Heart left ventricle (tissue), 16 donors: ENCODE data around the gene PCSK4. TPM values are rescaled to one million over a fixed set of nuclear protein-coding genes. Genes with fewer than 3 reads are reported as not detected.
"Not testable (repeated sequence)": the region's sequence is repeated elsewhere in the genome, so short reads cannot be mapped to it uniquely, and the experiment has no call there.

ENCODE experiments used
- ATAC-seq, 4 donors: fragments of 200-7000 bp; cut with Tn5 transposase; one replicate each; pipeline ENCODE4 v1.9.1; 2020 to 2022; ENCODE audit warnings: moderate library complexity in 4 of 4, mild to moderate bottlenecking in 3 of 4, moderate number of reproducible peaks in 1 of 4
- DNase-seq, 5 donors: peaks; one replicate each; pipeline ENCODE4 v3.0.0-alpha.2; 2020
- H3K27ac ChIP-seq, 12 donors: fragments of 200-600 bp; sonication (generic) in 4 of 12; one replicate each; pipeline versions ENCODE4 v1.5.0 to v1.8.0; 2016 to 2022; ENCODE audit warnings: mild to moderate bottlenecking in 2 of 12
- H3K27me3 ChIP-seq, 9 donors: fragments of 200-600 bp; sonication (generic) in 2 of 9; one replicate each; pipeline versions ENCODE4 v1.5.1 to v1.8.0; 2016 to 2022; ENCODE audit warnings: mild to moderate bottlenecking in 3 of 9
- H3K36me3 ChIP-seq, 9 donors: fragments of 200-600 bp; sonication (generic) in 2 of 9; one replicate each; pipeline versions ENCODE4 v1.5.0 to v1.8.0; 2018 to 2022; ENCODE audit warnings: mild to moderate bottlenecking in 2 of 9
- H3K4me1 ChIP-seq, 12 donors: fragments of 200-600 bp; sonication (generic) in 4 of 12; one replicate each; pipeline versions ENCODE4 v1.5.0 to v1.8.0; 2016 to 2022; ENCODE audit warnings: mild to moderate bottlenecking in 3 of 12
- H3K4me3 ChIP-seq, 12 donors: fragments of 200-600 bp; sonication (generic) in 4 of 12; one replicate each; pipeline versions ENCODE4 v1.5.0 to v1.8.0; 2017 to 2022; ENCODE audit warnings: mild to moderate bottlenecking in 9 of 12, moderate library complexity in 4 of 12
- H3K9me3 ChIP-seq, 12 donors: fragments of 200-600 bp; sonication (generic) in 4 of 12; one replicate each; pipeline versions ENCODE4 v1.5.0 to v1.8.0; 2016 to 2022; ENCODE audit warnings: mild to moderate bottlenecking in 1 of 12
- POLR2A ChIP-seq, 2 donors: fragments of 450-650 bp; IDR thresholded peaks; one replicate each; pipeline ENCODE4 v1.6.1; 2017; ENCODE audit warnings: antibody characterized with exemption in 2 of 2, mild to moderate bottlenecking in 2 of 2, moderate library complexity in 2 of 2
- WGBS, 4 donors: extraction: QIAGEN DNeasy Blood & Tissue Kit in 2 of 4; methylation state at CpG; one replicate each; pipeline versions ENCODE4 v1.1.5 to v1.1.7; 2013 to 2018; 5-methylcytosine and 5-hydroxymethylcytosine counted together
- intact Hi-C, 10 donors: fragments of 100-400 bp; cut with DNase I; formaldehyde crosslinking; loops; one replicate each; pipeline versions ENCODE4 v1.11.1 to v1.14.2; 2022
- polyA plus RNA-seq, 2 donors: library from polyadenylated mRNA; stranded (reverse); fragments of 200-250 nt; gene quantifications; one replicate each; pipeline ENCODE4 v1.2.3, GENCODE V29; 2013
- total RNA-seq, 9 donors: library from RNA; depleted of rRNA in 2 of 9; stranded (reverse); fragments of >200 nt in 2 of 9; fragmentation: NEBNext Ultra II Directional in 3 of 9; extraction: Animal tissue kit (Norgen Biotek cat#: 25700) in 3 of 9; gene quantifications; one replicate each; pipeline versions ENCODE4 v1.1.0 to v1.2.4, GENCODE V29; 2016 to 2023
- TF ChIP-seq, protein P1 (sequence below), 12 donors: fragments of 200-600 bp; sonication (generic) in 4 of 12; IDR thresholded peaks; one replicate each; pipeline versions ENCODE4 v1.5.0 to v1.8.0; 2018 to 2022; ENCODE audit warnings: antibody characterized with exemption in 12 of 12, mild to moderate bottlenecking in 5 of 12
- donor health status: ischemic (EF 13 %, LVEDD 7.1; RV severe dilation, severe dysfunction).
- donor health status: healthy with polysubstance abuse.
- donor health status: DM: no; HTN: yes; CAD: no.
- donor health status: DM: no; HTN: no; CAD: no.
- donor health status: ischemic (EF 25% LVEDD 6.9; RV normal size, moderate dysfunction).
- donor health status: ischemic (EF 25% LVEDD 5.7; RV mildly dilated, moderate dysfunction).
- donor health status: healthy.
- donor health status: DM: yes; HTN: yes; CAD: no.
- donor health status: ischemic (EF 35%, LVEDD 5.7; RV mildly dilated, moderate dysfunction).
- donor health status: nonischemic (EF 11% LVEDD 7.7; RV severe dilation, severe dysfunction).
- donor health status: DM: yes; HTN: yes; CAD: no.
- donor health status: PGD.
- donor health status: ischemic (EF 29% LVEDD 5.4; RV normal size, mild dysfunction).
- donor health status: nonischemic (EF 23%, LVEDD 6.1; RV moderate dilation, normal function).

The PCSK4 gene
- total and polyA plus RNA-seq, 11 donors: 0.31 to 1.9 (median 1.2) TPM

- 87 to 90% (median 89%) methylated on average over 25 of the region's 25 CpGs for WGBS, 4 donors
- peak in 1 of 5 donors; percentile 29 for DNase-seq
- intact Hi-C loops: loop anchor here in 1 of 10 donors (10.0 kb wide), 1 partner anchor 127 kb away; no protein-coding TSS in a partner anchor
- peaks cover 8 to 38% (median 34%) of the 10 kb centered on the region in 9 donors for H3K36me3 ChIP-seq
- ATAC-seq: no peak
- H3K4me1 ChIP-seq: peaks cover 2 to 54% (median 35%) of the 10 kb centered on the region in 12 donors
- H3K27me3 ChIP-seq: peaks cover 7 to 17% (median 16%) of the 10 kb centered on the region in 9 donors
- no peak overlapping the region for H3K27ac ChIP-seq
- H3K4me3 ChIP-seq: no peak overlapping the region
- TF ChIP-seq, protein P1, sequence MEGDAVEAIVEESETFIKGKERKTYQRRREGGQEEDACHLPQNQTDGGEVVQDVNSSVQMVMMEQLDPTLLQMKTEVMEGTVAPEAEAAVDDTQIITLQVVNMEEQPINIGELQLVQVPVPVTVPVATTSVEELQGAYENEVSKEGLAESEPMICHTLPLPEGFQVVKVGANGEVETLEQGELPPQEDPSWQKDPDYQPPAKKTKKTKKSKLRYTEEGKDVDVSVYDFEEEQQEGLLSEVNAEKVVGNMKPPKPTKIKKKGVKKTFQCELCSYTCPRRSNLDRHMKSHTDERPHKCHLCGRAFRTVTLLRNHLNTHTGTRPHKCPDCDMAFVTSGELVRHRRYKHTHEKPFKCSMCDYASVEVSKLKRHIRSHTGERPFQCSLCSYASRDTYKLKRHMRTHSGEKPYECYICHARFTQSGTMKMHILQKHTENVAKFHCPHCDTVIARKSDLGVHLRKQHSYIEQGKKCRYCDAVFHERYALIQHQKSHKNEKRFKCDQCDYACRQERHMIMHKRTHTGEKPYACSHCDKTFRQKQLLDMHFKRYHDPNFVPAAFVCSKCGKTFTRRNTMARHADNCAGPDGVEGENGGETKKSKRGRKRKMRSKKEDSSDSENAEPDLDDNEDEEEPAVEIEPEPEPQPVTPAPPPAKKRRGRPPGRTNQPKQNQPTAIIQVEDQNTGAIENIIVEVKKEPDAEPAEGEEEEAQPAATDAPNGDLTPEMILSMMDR (IDR thresholded peaks at IDR 0.05): no peak
- TF ChIP-seq POLR2A (IDR thresholded peaks at IDR 0.05): no peak
- no peaks in the 10 kb centered on the region for H3K9me3 ChIP-seq
Measured at GRCh38 chr19:1441677-1442438, 48.3 kb downstream of the PCSK4 start.

GRCh38 chr19:1441022-1441426, 49.1 kb downstream of the PCSK4 start:
- H3K4me1 ChIP-seq: peaks cover 2 to 45% (median 31%) of the 10 kb centered on the region in 12 donors
- WGBS, 4 donors: 90 to 94% (median 93%) methylated on average over 9 of the region's 9 CpGs
- intact Hi-C loops: loop anchor here in 1 of 10 donors (10.0 kb wide), 1 partner anchor 126 kb away; no protein-coding TSS in a partner anchor
- no peak overlapping the region for H3K27ac ChIP-seq
- no peaks in the 10 kb centered on the region for H3K9me3 ChIP-seq
- H3K4me3 ChIP-seq: no peak overlapping the region
- no peak for TF ChIP-seq POLR2A (IDR thresholded peaks at IDR 0.05)
- TF ChIP-seq, protein P1 (IDR thresholded peaks at IDR 0.05): no peak
- DNase-seq (no peak), ATAC-seq (no peak)
- peaks cover 8 to 38% (median 34%) of the 10 kb centered on the region in 9 donors for H3K36me3 ChIP-seq
- peaks cover 0 to 9% (median 8%) of the 10 kb centered on the region in 9 donors for H3K27me3 ChIP-seq

DNA sequence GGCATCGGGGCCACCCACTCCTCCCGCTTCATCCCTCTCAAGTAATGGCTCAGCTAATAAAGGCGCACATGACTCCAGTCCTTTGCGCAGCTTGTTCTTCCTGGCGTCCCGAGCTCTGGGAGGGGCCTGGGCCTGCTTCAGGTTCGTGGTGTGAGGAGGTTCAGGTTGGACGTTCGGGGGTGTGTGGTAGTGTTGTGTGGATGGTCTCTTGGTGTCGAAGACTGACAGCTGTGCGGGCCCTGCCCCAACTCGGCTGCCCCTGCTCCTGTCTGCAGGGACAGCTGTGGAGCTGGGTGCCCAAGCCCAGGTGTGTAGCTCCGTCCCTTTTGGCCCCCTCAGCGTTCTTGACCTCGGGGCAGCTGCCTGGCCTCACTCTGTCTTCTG, 49.7 kb downstream of the PCSK4 start:
- Histone ChIP-seq H3K4me3 (no peak overlapping the region), H3K9me3 (no peaks in the 10 kb centered on the region), H3K27ac (no peak overlapping the region), H3K27me3 (peaks cover 0 to 3% (median 2%) of the 10 kb centered on the region in 9 donors), H3K36me3 (peaks cover 8 to 43% (median 39%) of the 10 kb centered on the region in 9 donors), H3K4me1 (peaks cover 2 to 39% (median 27%) of the 10 kb centered on the region in 12 donors)
- DNase-seq: no peak
- WGBS, 4 donors: 90 to 93% (median 91%) methylated on average over 14 to 15 of the region's 15 CpGs
- no peak for ATAC-seq
- intact Hi-C loops: loop anchor here in 1 of 10 donors (10.0 kb wide), 1 partner anchor 126 kb away; no protein-coding TSS in a partner anchor
- TF ChIP-seq, protein P1 (IDR thresholded peaks at IDR 0.05): no peak
- TF ChIP-seq POLR2A (IDR thresholded peaks at IDR 0.05): no peak

GRCh38 chr19:1439525-1440417, 50.4 kb downstream of the PCSK4 start:
- H3K36me3 ChIP-seq: peaks cover 8 to 49% (median 43%) of the 10 kb centered on the region in 9 donors
- peak in 1 of 5 donors; percentile 15 for DNase-seq
- H3K4me3 ChIP-seq: peak overlapping the region in 11 of 12 donors; percentile 57 to 100 (median 93)
- not testable (repeated sequence) for H3K9me3 ChIP-seq, ATAC-seq, H3K27me3 ChIP-seq
- H3K27ac ChIP-seq: peak overlapping the region in 1 of 12 donors; percentile 94
- peaks cover 2 to 33% (median 21%) of the 10 kb centered on the region in 12 donors for H3K4me1 ChIP-seq
- intact Hi-C loops: loop anchor here in 2 of 10 donors (5.0 to 10.0 kb wide), 2 partner anchors 125 to 162 kb away; partner anchors contain the start of gene FAM174C (in 1 of the 2)
- WGBS, 4 donors: 82 to 86% (median 84%) methylated on average over 50 to 57 of the region's 57 CpGs
